Measurements from ENCODE around the gene LAT.

The LAT gene

GRCh38 chr16:28980929-28981328 lies 3.9 kb upstream of the LAT start:
- no peak for DNase-seq (ENCODE audit: low read depth)
- no peak overlapping the region for H3K4me3 ChIP-seq (ENCODE audit: low read length)
- no peak for TF ChIP-seq CTCF (conservative IDR thresholded peaks at IDR 0.05; ENCODE audit: low read depth, low read length)

- TF ChIP-seq CTCF (conservative IDR thresholded peaks at IDR 0.05; ENCODE audit: low read depth, low read length), result peak; percentile 71
- no peak for DNase-seq (ENCODE audit: low read depth)
- H3K4me3 ChIP-seq (ENCODE audit: low read length), result no peak overlapping the region
Measured at GRCh38 chr16:28981517-28981916, 3.3 kb upstream of the LAT start.

- no peak overlapping the region for H3K4me3 ChIP-seq (ENCODE audit: low read length)
- TF ChIP-seq CTCF (conservative IDR thresholded peaks at IDR 0.05; ENCODE audit: low read depth, low read length), result no peak
- DNase-seq (ENCODE audit: low read depth), result no peak
Measured at GRCh38 chr16:28982418-28982817, 2.4 kb upstream of the LAT start.

GRCh38 chr16:28982949-28983348 lies 1.9 kb upstream of the LAT start:
- H3K4me3 ChIP-seq (ENCODE audit: low read length), result no peak overlapping the region
- DNase-seq (ENCODE audit: low read depth), result no peak
- no peak for TF ChIP-seq CTCF (conservative IDR thresholded peaks at IDR 0.05; ENCODE audit: low read depth, low read length)

- no peak for TF ChIP-seq CTCF (conservative IDR thresholded peaks at IDR 0.05; ENCODE audit: low read depth, low read length)
- DNase-seq (ENCODE audit: low read depth), result no peak
- no peak overlapping the region for H3K4me3 ChIP-seq (ENCODE audit: low read length)
Measured at GRCh38 chr16:28983644-28984043, 1.2 kb upstream of the LAT start.

- no peak for DNase-seq (ENCODE audit: low read depth)
- no peak overlapping the region for H3K4me3 ChIP-seq (ENCODE audit: low read length)
- TF ChIP-seq CTCF (conservative IDR thresholded peaks at IDR 0.05; ENCODE audit: low read depth, low read length), result no peak
Measured at GRCh38 chr16:28984091-28984490, 761 bp upstream of the LAT start.

GRCh38 chr16:28985211-28986041 lies 574 bp downstream of the LAT start:
- DNase-seq (ENCODE audit: low read depth), result no peak
- H3K4me3 ChIP-seq (ENCODE audit: low read length), result no peak overlapping the region
- TF ChIP-seq CTCF (conservative IDR thresholded peaks at IDR 0.05; ENCODE audit: low read depth, low read length), result no peak
